IMR-90 (cell line): ENCODE results near the gene DNAJC17. TPM values are rescaled to one million over a fixed set of nuclear protein-coding genes. Genes with fewer than 3 reads are reported as not detected.

Experiments
- ATAC-seq: fragments of 200-7000 bp; cut with Tn5 transposase; 2 replicates; pipeline ENCODE4 v1.9.1; 2020; ENCODE audit warnings: low read depth, mild to moderate bottlenecking, moderate library complexity
- BruUV-seq: library from RNA; stranded (reverse); fragments of 400-500 nt; replicated peaks from 2 replicates; lab custom pipeline; 2021; lab: Mats Ljungman, UMichigan
- CTCF ChIA-PET: fragments of 300-600 bp; formaldehyde crosslinking; extraction: SDS; loops from one replicate; lab custom pipeline; 2021; ENCODE audit warnings: antibody characterized with exemption; lab: Yijun Ruan, JAX
- POLR2A ChIA-PET: fragments of 300-600 bp; sonication (Branson Sonifier 250); formaldehyde crosslinking; loops from one replicate; lab custom pipeline; 2022; ENCODE audit warnings: antibody characterized with exemption; ENCODE audit not compliant: unreplicated experiment; lab: Charles Lee
- DNase-seq: peaks from one replicate; pipeline ENCODE4 v3.0.0; 2013
- H2AFZ ChIP-seq: replicated peaks from 2 replicates; pipeline ENCODE3; 2013; ENCODE audit warnings: low read length, mild to moderate bottlenecking; ENCODE audit not compliant: poor library complexity
- H2AK5ac ChIP-seq: 2 replicates; pipeline ENCODE4 v1.6.1; 2013; ENCODE audit warnings: low read depth, low read length, inconsistent platforms
- H2AK9ac ChIP-seq: replicated peaks from 2 replicates; pipeline ENCODE3; 2013; ENCODE audit warnings: mild to moderate bottlenecking, low read depth, low read length, moderate library complexity; ENCODE audit not compliant: poor library complexity
- H2BK120ac ChIP-seq: 2 replicates; pipeline ENCODE4 v1.6.1; 2013; ENCODE audit warnings: low read depth, low read length, inconsistent platforms
- H2BK15ac ChIP-seq: 3 replicates; pipeline ENCODE4 v1.6.1; 2013; ENCODE audit warnings: low read depth, low read length, inconsistent platforms
- H2BK20ac ChIP-seq: 2 replicates; pipeline ENCODE4 v1.6.1; 2013; ENCODE audit warnings: low read depth, mild to moderate bottlenecking, inconsistent platforms, low read length, moderate library complexity
- H2BK5ac ChIP-seq: 2 replicates; pipeline ENCODE4 v1.6.1; 2013; ENCODE audit warnings: mild to moderate bottlenecking, low read depth, low read length, inconsistent platforms; ENCODE audit not compliant: poor library complexity, severe bottlenecking
- H3K14ac ChIP-seq: replicated peaks from 2 replicates; pipeline ENCODE4 v1.6.1; 2013; ENCODE audit warnings: low read depth, low read length, inconsistent platforms
- H3K18ac ChIP-seq: 2 replicates; pipeline ENCODE4 v1.6.1; 2013; ENCODE audit warnings: low read depth, low read length, control low read depth
- H3K23ac ChIP-seq: 2 replicates; pipeline ENCODE4 v1.6.1; 2013; ENCODE audit warnings: low read depth, low read length, inconsistent platforms
- H3K27ac ChIP-seq: 2 replicates; pipeline ENCODE4 v1.5.1; 2013; ENCODE audit warnings: mild to moderate bottlenecking, control low read depth, low read length; ENCODE audit not compliant: insufficient read depth
- H3K27me3 ChIP-seq: 2 replicates; pipeline ENCODE4 v1.6.1; 2013; ENCODE audit warnings: low read length; ENCODE audit not compliant: control insufficient read depth, insufficient read depth
- H3K36me3 ChIP-seq: 2 replicates; pipeline ENCODE4 v1.6.1; 2013; ENCODE audit warnings: low read length, mixed read lengths; ENCODE audit not compliant: control insufficient read depth, insufficient read depth
- H3K4ac ChIP-seq: 2 replicates; pipeline ENCODE4 v1.6.1; 2013; ENCODE audit warnings: low read depth, low read length, inconsistent platforms
- H3K4me1 ChIP-seq: 2 replicates; pipeline ENCODE4 v1.6.1; 2013; ENCODE audit warnings: low read length, mixed read lengths; ENCODE audit not compliant: control insufficient read depth, insufficient read depth
- H3K4me2 ChIP-seq: 2 replicates; pipeline ENCODE4 v1.6.1; 2013; ENCODE audit warnings: low read depth, mild to moderate bottlenecking, control low read depth, low read length, moderate library complexity
- H3K4me3 ChIP-seq: 2 replicates; pipeline ENCODE4 v1.5.1; 2013; ENCODE audit warnings: low read depth, mild to moderate bottlenecking, control low read depth, low read length, moderate library complexity; ENCODE audit not compliant: insufficient read depth
- H3K56ac ChIP-seq: 2 replicates; pipeline ENCODE4 v1.6.1; 2013; ENCODE audit warnings: low read length, inconsistent platforms; ENCODE audit not compliant: insufficient read depth; ENCODE audit errors: extremely low read depth
- H3K79me1 ChIP-seq, 2 experiments: 2 replicates each; pipeline ENCODE4 v1.6.1; 2013; ENCODE audit warnings: low read length in 2 of 2, inconsistent platforms in 1 of 2, low read depth in 1 of 2
- H3K9ac ChIP-seq: 2 replicates; pipeline ENCODE4 v1.6.1; 2013; ENCODE audit warnings: low read depth, low read length, control low read depth
- H3K9me1 ChIP-seq: 2 replicates; pipeline ENCODE4 v1.6.1; 2013; ENCODE audit warnings: low read length, inconsistent platforms; ENCODE audit not compliant: insufficient read depth
- H3K9me3 ChIP-seq: 2 replicates; pipeline ENCODE4 v1.6.1; 2013; ENCODE audit warnings: low read length; ENCODE audit not compliant: control insufficient read depth, insufficient read depth
- H4K20me1 ChIP-seq: 2 replicates; pipeline ENCODE4 v1.6.1; 2013; ENCODE audit warnings: low read length, inconsistent platforms; ENCODE audit not compliant: insufficient read depth
- H4K5ac ChIP-seq: 2 replicates; pipeline ENCODE4 v1.6.1; 2013; ENCODE audit warnings: mild to moderate bottlenecking, low read depth, low read length, control low read depth
- H4K8ac ChIP-seq, 2 experiments: 2 replicates each; pipeline ENCODE4 v1.6.1; 2013; ENCODE audit warnings: low read depth in 2 of 2, low read length in 2 of 2, control low read depth in 1 of 2, inconsistent platforms in 1 of 2
- H4K91ac ChIP-seq: 2 replicates; pipeline ENCODE4 v1.6.1; 2013; ENCODE audit warnings: low read depth, low read length, inconsistent platforms; ENCODE audit not compliant: insufficient read depth
- BHLHE40 ChIP-seq: fragments of 150-350 bp; IDR thresholded peaks from 2 replicates; pipeline ENCODE4 v1.6.1; 2016; ENCODE audit warnings: mild to moderate bottlenecking, low read depth, low read length
- CEBPB ChIP-seq: IDR thresholded peaks from 2 replicates; pipeline ENCODE4 v1.6.1; 2012; ENCODE audit warnings: low read depth, low read length, improper control_type of control experiment
- CHD1 ChIP-seq: IDR thresholded peaks from 2 replicates; pipeline ENCODE4 v1.6.1; 2012; ENCODE audit warnings: low read depth, low read length, improper control_type of control experiment
- FOS ChIP-seq: fragments of 150-350 bp; IDR thresholded peaks from 2 replicates; pipeline ENCODE4 v1.6.1; 2016; ENCODE audit warnings: low read depth, low read length
- MAFK ChIP-seq: IDR thresholded peaks from 2 replicates; pipeline ENCODE4 v1.6.1; 2012; ENCODE audit warnings: low read depth, low read length, improper control_type of control experiment
- MAZ ChIP-seq: IDR thresholded peaks from 2 replicates; pipeline ENCODE4 v1.6.1; 2012; ENCODE audit warnings: low read depth, mild to moderate bottlenecking, low read length, improper control_type of control experiment, moderate library complexity, borderline replicate concordance
- MXI1 ChIP-seq: IDR thresholded peaks from 2 replicates; pipeline ENCODE4 v1.6.1; 2012; ENCODE audit warnings: low read depth, mild to moderate bottlenecking, low read length, moderate library complexity, borderline replicate concordance
- NFE2L2 ChIP-seq: fragments of 150-350 bp; IDR thresholded peaks from 2 replicates; pipeline ENCODE4 v1.6.1; 2016; ENCODE audit warnings: low read depth, mild to moderate bottlenecking, low read length
- POLR2A ChIP-seq: IDR thresholded peaks from 2 replicates; pipeline ENCODE4 v1.6.1; 2012; ENCODE audit warnings: mild to moderate bottlenecking, low read depth, low read length
- RAD21 ChIP-seq: IDR thresholded peaks from 2 replicates; pipeline ENCODE4 v1.6.1; 2012; ENCODE audit warnings: low read length, improper control_type of control experiment
- RCOR1 ChIP-seq: IDR thresholded peaks from 2 replicates; pipeline ENCODE4 v1.6.1; 2012; ENCODE audit warnings: mild to moderate bottlenecking, low read length, improper control_type of control experiment; ENCODE audit not compliant: insufficient replicate concordance
- RFX5 ChIP-seq: IDR thresholded peaks from 2 replicates; pipeline ENCODE4 v1.8.0; 2012; ENCODE audit warnings: low read depth, mild to moderate bottlenecking, low read length, moderate library complexity
- SMC3 ChIP-seq: fragments of 150-350 bp; IDR thresholded peaks from 2 replicates; pipeline ENCODE4 v1.6.1; 2016; ENCODE audit warnings: low read depth, mild to moderate bottlenecking, antibody characterized with exemption, low read length, moderate library complexity
- WGBS, 2 experiments: methylation state at CpG; one replicate each; pipeline versions ENCODE4 v1.1.5 to v1.1.7; 2013; ENCODE audit warnings: missing lambda C conversion rate in 2 of 2; ENCODE audit not compliant: insufficient read length in 1 of 2; ENCODE audit errors: extremely low coverage in 2 of 2; 5-methylcytosine and 5-hydroxymethylcytosine counted together
- dilution Hi-C: fragments of 300-500 bp; cut with HindIII; formaldehyde crosslinking; loops from one replicate; pipeline ENCODE4 v1.14.3; 2018; ENCODE audit warnings: low sequenced_read_pairs; ENCODE audit not compliant: unreplicated experiment
- in situ Hi-C: fragments of 300-500 bp; cut with MboI; formaldehyde crosslinking; loops from 3 replicates; pipeline ENCODE4 v1.14.3; 2019; ENCODE audit warnings: low sequenced_read_pairs, inconsistent platforms, mixed read lengths
- intact Hi-C: fragments of 100-400 bp; cut with micrococcal nuclease; formaldehyde crosslinking; loops from 2 replicates; pipeline ENCODE4 v1.10.0; 2022
- polyA plus RNA-seq, 3 experiments: library from polyadenylated mRNA; depleted of rRNA; stranded (reverse); fragments of >200 nt; gene quantifications; 2 replicates each; pipeline ENCODE4 v1.2.3, GENCODE V29; 2012; ENCODE audit warnings: low replicate concordance in 1 of 3
- total RNA-seq: library from RNA; depleted of rRNA; stranded (reverse); fragments of >200 nt; gene quantifications from 2 replicates; pipeline ENCODE4 v1.2.3, GENCODE V29; 2012
- TF ChIP-seq, protein P1 (sequence below): fragments of 150-350 bp; IDR thresholded peaks from 2 replicates; pipeline ENCODE4 v1.6.1; 2017; ENCODE audit warnings: mild to moderate bottlenecking, antibody characterized with exemption, low read length, low read depth
- TF ChIP-seq, protein P2 (sequence below): fragments of 150-350 bp; IDR thresholded peaks from 2 replicates; pipeline ENCODE4 v1.6.1; 2016; ENCODE audit warnings: low read depth, mild to moderate bottlenecking, low read length, moderate library complexity, borderline replicate concordance
- TF ChIP-seq, protein P3 (sequence below): conservative IDR thresholded peaks from 2 replicates; pipeline ENCODE4 v1.5.1; 2012; ENCODE audit warnings: mild to moderate bottlenecking, low read depth, low read length, improper control_type of control experiment

Gene DNAJC17
- total and polyA plus RNA-seq, 2 of the 4 experiments (the other 2 are of a cell fraction): 58.6 to 107 TPM

DNA sequence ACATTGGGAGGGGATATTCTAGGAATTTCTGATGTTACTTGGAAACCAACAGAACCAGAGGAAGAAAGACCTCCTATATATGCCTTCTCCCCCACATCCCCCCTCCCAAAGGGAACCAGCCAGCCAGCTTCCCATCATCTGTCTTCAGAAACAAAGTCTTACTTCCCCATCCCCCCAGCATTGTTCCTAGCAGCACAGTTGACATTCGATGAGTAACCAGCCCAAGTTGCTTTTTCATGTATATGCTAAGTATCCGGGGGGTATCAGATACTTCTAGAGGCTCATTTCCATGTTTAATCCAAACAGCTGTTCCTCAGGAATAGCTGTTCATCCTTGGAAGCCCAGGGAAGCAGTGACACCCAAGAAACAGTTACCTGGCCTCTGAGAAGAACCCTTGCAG, 68.2 kb downstream of the DNAJC17 start:
- intact Hi-C loops (no loop called here), dilution Hi-C loops (no loop called here), in situ Hi-C loops (no loop called here)
- TF ChIP-seq POLR2A (no peak), CEBPB (no peak), RAD21 (no peak), FOS (no peak), BHLHE40 (no peak), MAZ (no peak), RCOR1 (no peak), MXI1 (no peak), RFX5 (no peak), CHD1 (no peak), NFE2L2 (no peak), MAFK (no peak), SMC3 (no peak)
- TF ChIP-seq, protein P1, sequence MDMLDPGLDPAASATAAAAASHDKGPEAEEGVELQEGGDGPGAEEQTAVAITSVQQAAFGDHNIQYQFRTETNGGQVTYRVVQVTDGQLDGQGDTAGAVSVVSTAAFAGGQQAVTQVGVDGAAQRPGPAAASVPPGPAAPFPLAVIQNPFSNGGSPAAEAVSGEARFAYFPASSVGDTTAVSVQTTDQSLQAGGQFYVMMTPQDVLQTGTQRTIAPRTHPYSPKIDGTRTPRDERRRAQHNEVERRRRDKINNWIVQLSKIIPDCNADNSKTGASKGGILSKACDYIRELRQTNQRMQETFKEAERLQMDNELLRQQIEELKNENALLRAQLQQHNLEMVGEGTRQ: no peak
- TF ChIP-seq, protein P2, sequence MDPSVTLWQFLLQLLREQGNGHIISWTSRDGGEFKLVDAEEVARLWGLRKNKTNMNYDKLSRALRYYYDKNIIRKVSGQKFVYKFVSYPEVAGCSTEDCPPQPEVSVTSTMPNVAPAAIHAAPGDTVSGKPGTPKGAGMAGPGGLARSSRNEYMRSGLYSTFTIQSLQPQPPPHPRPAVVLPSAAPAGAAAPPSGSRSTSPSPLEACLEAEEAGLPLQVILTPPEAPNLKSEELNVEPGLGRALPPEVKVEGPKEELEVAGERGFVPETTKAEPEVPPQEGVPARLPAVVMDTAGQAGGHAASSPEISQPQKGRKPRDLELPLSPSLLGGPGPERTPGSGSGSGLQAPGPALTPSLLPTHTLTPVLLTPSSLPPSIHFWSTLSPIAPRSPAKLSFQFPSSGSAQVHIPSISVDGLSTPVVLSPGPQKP: no peak
- TF ChIP-seq, protein P3, sequence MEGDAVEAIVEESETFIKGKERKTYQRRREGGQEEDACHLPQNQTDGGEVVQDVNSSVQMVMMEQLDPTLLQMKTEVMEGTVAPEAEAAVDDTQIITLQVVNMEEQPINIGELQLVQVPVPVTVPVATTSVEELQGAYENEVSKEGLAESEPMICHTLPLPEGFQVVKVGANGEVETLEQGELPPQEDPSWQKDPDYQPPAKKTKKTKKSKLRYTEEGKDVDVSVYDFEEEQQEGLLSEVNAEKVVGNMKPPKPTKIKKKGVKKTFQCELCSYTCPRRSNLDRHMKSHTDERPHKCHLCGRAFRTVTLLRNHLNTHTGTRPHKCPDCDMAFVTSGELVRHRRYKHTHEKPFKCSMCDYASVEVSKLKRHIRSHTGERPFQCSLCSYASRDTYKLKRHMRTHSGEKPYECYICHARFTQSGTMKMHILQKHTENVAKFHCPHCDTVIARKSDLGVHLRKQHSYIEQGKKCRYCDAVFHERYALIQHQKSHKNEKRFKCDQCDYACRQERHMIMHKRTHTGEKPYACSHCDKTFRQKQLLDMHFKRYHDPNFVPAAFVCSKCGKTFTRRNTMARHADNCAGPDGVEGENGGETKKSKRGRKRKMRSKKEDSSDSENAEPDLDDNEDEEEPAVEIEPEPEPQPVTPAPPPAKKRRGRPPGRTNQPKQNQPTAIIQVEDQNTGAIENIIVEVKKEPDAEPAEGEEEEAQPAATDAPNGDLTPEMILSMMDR: no peak
- peaks cover 28% of the 10 kb centered on the region for H3K36me3 ChIP-seq
- no peaks in the 10 kb centered on the region for H3K9me3 ChIP-seq
- H3K9me1 ChIP-seq: no peaks in the 10 kb centered on the region
- H3K18ac ChIP-seq: no peak overlapping the region
- no peak overlapping the region for H2BK15ac ChIP-seq
- no peak overlapping the region for H3K4me2 ChIP-seq
- H3K4me1 ChIP-seq: peaks cover 3% of the 10 kb centered on the region; the same call in 1 of the 2 replicates
- H3K56ac ChIP-seq: no peak overlapping the region
- ChIA-PET CTCF (no interaction called here), POLR2A (no interaction called here)
- no CpG with 5 or more reads among the region's 2 CpGs for WGBS, 2 experiments
- no peak overlapping the region for H3K4me3 ChIP-seq
- no TSS peak for BruUV-seq
- peaks cover 4 to 11% of the 10 kb centered on the region in 2 experiments for H3K79me1 ChIP-seq
- H2BK20ac ChIP-seq: no peak overlapping the region
- DNase-seq (peak; percentile 38), ATAC-seq (peak; percentile 56)
- no peak overlapping the region for H3K27ac ChIP-seq
- peak overlapping the region; percentile 52 for H2AK9ac ChIP-seq
- H4K20me1 ChIP-seq: no peaks in the 10 kb centered on the region; the same call in 1 of the 2 replicates
- H2BK120ac ChIP-seq: no peak overlapping the region
- H3K23ac ChIP-seq: no peak overlapping the region
- H2AFZ ChIP-seq: no peak overlapping the region
- no peak overlapping the region for H4K5ac ChIP-seq
- no peak overlapping the region for H4K8ac ChIP-seq
- no peak overlapping the region for H2BK5ac ChIP-seq
- H4K91ac ChIP-seq: no peak overlapping the region
- no peak overlapping the region for H2AK5ac ChIP-seq
- no peak overlapping the region for H3K4ac ChIP-seq
- no peak overlapping the region for H3K14ac ChIP-seq
- no peaks in the 10 kb centered on the region for H3K27me3 ChIP-seq
- H3K9ac ChIP-seq: no peak overlapping the region
